K562 (cell line): ENCODE results near the gene VSIG4. TPM values are rescaled to one million over a fixed set of nuclear protein-coding genes. Genes with fewer than 3 reads are reported as not detected.

Experiments used
- CAMTA2 ChIP-seq: fragments of 250-450 bp; sonication (Bioruptor Pico); conservative IDR thresholded peaks from 2 replicates; pipeline ENCODE4 v1.5.1; 2022
- CBX8 ChIP-seq: fragments of 200-600 bp; sonication (generic); IDR thresholded peaks from 2 replicates; pipeline ENCODE4 v1.6.1; 2012; ENCODE audit warnings: borderline replicate concordance, mixed run types, low read depth, mild to moderate bottlenecking, moderate library complexity, mixed read lengths, low read length, control low read depth, inconsistent platforms; ENCODE audit not compliant: poor library complexity, severe bottlenecking; ENCODE audit errors: extremely low read depth
- CCNT2 ChIP-seq: IDR thresholded peaks from 2 replicates; pipeline ENCODE4 v1.6.1; 2011; ENCODE audit warnings: borderline replicate concordance, low read depth, mild to moderate bottlenecking, moderate library complexity, mixed read lengths, low read length; ENCODE audit not compliant: insufficient read length; ENCODE audit errors: extremely low read depth
- ELK1 ChIP-seq: sonication (generic); formaldehyde crosslinking; IDR thresholded peaks from 2 replicates; pipeline ENCODE4 v1.8.1; 2022; ENCODE audit warnings: missing genetic modification reagents
- EP400 ChIP-seq: fragments of 450-650 bp; IDR thresholded peaks from 2 replicates; pipeline ENCODE4 v1.6.1; 2017; ENCODE audit warnings: antibody characterized with exemption, mild to moderate bottlenecking, moderate library complexity
- GTF2A2 ChIP-seq: IDR thresholded peaks from 2 replicates; pipeline ENCODE4 v1.6.1; 2016; ENCODE audit warnings: mild to moderate bottlenecking, missing genetic modification characterization, missing compliant biosample characterization
- HCFC1 ChIP-seq: IDR thresholded peaks from 2 replicates; pipeline ENCODE4 v1.6.1; 2012; ENCODE audit warnings: low read depth, low read length, improper control_type of control experiment
- HMGXB4 ChIP-seq: sonication (generic); formaldehyde crosslinking; IDR thresholded peaks from 2 replicates; pipeline ENCODE4 v1.8.1; 2023; ENCODE audit warnings: mild to moderate bottlenecking, missing genetic modification reagents
- RAD51 ChIP-seq: fragments of 450-650 bp; IDR thresholded peaks from 2 replicates; pipeline ENCODE4 v1.7.1; 2016; ENCODE audit warnings: low read depth, mild to moderate bottlenecking, borderline replicate concordance
- RHOXF2B ChIP-seq: fragments of 250-450 bp; sonication (Bioruptor Pico); conservative IDR thresholded peaks from 2 replicates; pipeline ENCODE4 v1.5.1; 2021
- SIN3B ChIP-seq: fragments of 450-650 bp; IDR thresholded peaks from 2 replicates; pipeline ENCODE4 v1.6.1; 2017; ENCODE audit warnings: low read depth, mild to moderate bottlenecking, moderate library complexity
- SIX5 ChIP-seq, 2 experiments: IDR thresholded peaks; 2 replicates each; pipeline ENCODE4 v1.6.1; 2011; ENCODE audit warnings: low read length in 2 of 2, borderline replicate concordance in 1 of 2, low read depth in 1 of 2, mild to moderate bottlenecking in 1 of 2, moderate library complexity in 1 of 2; ENCODE audit not compliant: insufficient read depth in 1 of 2
- SPI1 ChIP-seq: IDR thresholded peaks from 2 replicates; pipeline ENCODE4 v1.6.1; 2011; ENCODE audit warnings: low read depth, low read length, control low read depth, borderline replicate concordance
- TARDBP ChIP-seq: fragments of 450-650 bp; IDR thresholded peaks from 2 replicates; pipeline ENCODE4 v1.6.1; 2016
- TFAP4 ChIP-seq: sonication (generic); formaldehyde crosslinking; IDR thresholded peaks from 2 replicates; pipeline ENCODE4 v1.8.0; 2022; ENCODE audit warnings: missing genetic modification reagents, mild to moderate bottlenecking, moderate library complexity, borderline replicate concordance
- ZBTB12 ChIP-seq: fragments of 250-450 bp; sonication (Bioruptor Pico); IDR thresholded peaks from 2 replicates; pipeline ENCODE4 v1.4.0; 2020
- ZFX ChIP-seq: sonication (generic); formaldehyde crosslinking; IDR thresholded peaks from 2 replicates; pipeline ENCODE4 v1.8.0; 2022; ENCODE audit warnings: mild to moderate bottlenecking, missing genetic modification reagents, moderate library complexity
- ZNF121 ChIP-seq: sonication (generic); formaldehyde crosslinking; conservative IDR thresholded peaks from 2 replicates; pipeline ENCODE4 v1.8.0; 2022; ENCODE audit warnings: missing genetic modification reagents
- polyA plus RNA-seq, 8 experiments: library from polyadenylated mRNA; depleted of rRNA in 4 of 8; stranded (reverse) in 5 of 8; unstranded in 3 of 8; fragments of >200 nt; fragmentation: Nextera tagmentation in 2 of 8; fragmentation: Illumina TruSeq in 1 of 8; extraction: Ambion mirVana in 2 of 8; extraction: Trizol in 1 of 8; gene quantifications; 2 replicates each; pipeline versions ENCODE4 v1.2.1 to v1.2.3, GENCODE V29; 2011 to 2014; ENCODE audit warnings: inconsistent platforms in 1 of 8, missing spikeins in 1 of 8
- total RNA-seq, 7 experiments: library from RNA; depleted of rRNA in 6 of 7; stranded (reverse); fragments of >200 nt in 6 of 7; fragmentation: Illumina TruSeq in 2 of 7; extraction: Trizol in 2 of 7; gene quantifications; 2 replicates each; pipeline versions ENCODE4 v1.2.1 to v1.2.3, GENCODE V29; 2011 to 2021; ENCODE audit warnings: low replicate concordance in 1 of 7
- TF ChIP-seq, protein P1 (sequence below): fragments of 450-650 bp; formaldehyde crosslinking; IDR thresholded peaks from 2 replicates; pipeline ENCODE4 v1.4.0; 2020; ENCODE audit warnings: mild to moderate bottlenecking
- TF ChIP-seq, protein P2 (sequence below): fragments of 450-650 bp; formaldehyde crosslinking; IDR thresholded peaks from 2 replicates; pipeline ENCODE4 v1.4.0; 2020; ENCODE audit warnings: mild to moderate bottlenecking, moderate library complexity

The VSIG4 gene
- total and polyA plus RNA-seq, 9 of the 15 experiments (the other 6 are each of a cell fraction or from before 2014, with no cell fraction given): 0.22 to 1.6 (median 0.46) TPM; not detected in 1

DNA sequence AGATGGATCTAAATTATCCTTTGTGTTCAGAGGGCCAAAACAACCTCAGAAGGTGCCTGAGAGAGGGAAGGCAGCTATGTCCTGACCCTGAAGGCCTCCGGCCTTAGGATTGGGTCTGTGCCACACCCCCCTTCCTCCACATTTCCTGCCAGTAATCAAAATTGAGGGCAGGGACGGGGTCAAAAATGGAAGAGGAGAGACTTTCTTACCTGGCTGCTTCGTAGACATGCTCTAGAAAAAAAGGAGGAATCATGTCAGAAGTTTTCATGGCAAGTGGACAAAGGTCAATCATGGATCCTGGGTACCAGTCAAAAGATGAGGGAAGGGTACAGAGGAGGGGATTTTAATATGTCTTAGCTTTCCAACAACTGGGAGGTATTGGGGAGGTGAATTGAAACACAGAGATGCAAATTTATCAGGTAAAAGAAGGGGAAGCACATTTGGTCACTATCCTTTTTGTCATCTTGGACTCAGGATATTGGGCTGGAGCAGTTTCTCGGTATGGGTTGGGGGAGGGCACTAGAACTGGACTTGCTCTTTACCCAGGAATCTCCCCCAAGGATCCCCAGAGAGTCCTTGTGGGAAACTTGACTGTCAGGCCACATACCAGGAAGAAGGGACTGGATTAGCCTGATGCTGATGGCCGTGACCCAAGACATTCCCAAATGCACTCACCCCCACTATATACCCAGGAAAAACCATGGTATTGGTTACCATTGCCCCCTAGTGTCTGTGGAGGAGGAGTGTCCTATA is 17.1 kb downstream of the VSIG4 start (continued):
- TF ChIP-seq EP400: no peak
- TF ChIP-seq SIX5 (IDR thresholded peaks at IDR 0.05; ENCODE audit: borderline replicate concordance in 1 of 2, insufficient read depth in 1 of 2, low read depth in 1 of 2, low read length in 2 of 2): no peak
- no peak for TF ChIP-seq SIN3B
- TF ChIP-seq RAD51: no peak
- no peak for TF ChIP-seq ZNF121 (CRISPR knock-in tag)
- no peak for TF ChIP-seq RHOXF2B (CRISPR knock-in tag)
- TF ChIP-seq CAMTA2 (CRISPR knock-in tag): no peak
- TF ChIP-seq, protein P1, sequence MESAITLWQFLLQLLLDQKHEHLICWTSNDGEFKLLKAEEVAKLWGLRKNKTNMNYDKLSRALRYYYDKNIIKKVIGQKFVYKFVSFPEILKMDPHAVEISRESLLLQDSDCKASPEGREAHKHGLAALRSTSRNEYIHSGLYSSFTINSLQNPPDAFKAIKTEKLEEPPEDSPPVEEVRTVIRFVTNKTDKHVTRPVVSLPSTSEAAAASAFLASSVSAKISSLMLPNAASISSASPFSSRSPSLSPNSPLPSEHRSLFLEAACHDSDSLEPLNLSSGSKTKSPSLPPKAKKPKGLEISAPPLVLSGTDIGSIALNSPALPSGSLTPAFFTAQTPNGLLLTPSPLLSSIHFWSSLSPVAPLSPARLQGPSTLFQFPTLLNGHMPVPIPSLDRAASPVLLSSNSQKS (CRISPR knock-in tag): no peak
- no peak for TF ChIP-seq CBX8
- TF ChIP-seq ZFX (CRISPR knock-in tag): no peak
- TF ChIP-seq SPI1: no peak
- no peak for TF ChIP-seq CCNT2
- no peak for TF ChIP-seq HCFC1
- no peak for TF ChIP-seq ELK1
- no peak for TF ChIP-seq HMGXB4 (CRISPR knock-in tag)
- TF ChIP-seq TARDBP: no peak
- no peak for TF ChIP-seq GTF2A2 (tag)
- TF ChIP-seq ZBTB12 (CRISPR knock-in tag): no peak
- TF ChIP-seq, protein P2, sequence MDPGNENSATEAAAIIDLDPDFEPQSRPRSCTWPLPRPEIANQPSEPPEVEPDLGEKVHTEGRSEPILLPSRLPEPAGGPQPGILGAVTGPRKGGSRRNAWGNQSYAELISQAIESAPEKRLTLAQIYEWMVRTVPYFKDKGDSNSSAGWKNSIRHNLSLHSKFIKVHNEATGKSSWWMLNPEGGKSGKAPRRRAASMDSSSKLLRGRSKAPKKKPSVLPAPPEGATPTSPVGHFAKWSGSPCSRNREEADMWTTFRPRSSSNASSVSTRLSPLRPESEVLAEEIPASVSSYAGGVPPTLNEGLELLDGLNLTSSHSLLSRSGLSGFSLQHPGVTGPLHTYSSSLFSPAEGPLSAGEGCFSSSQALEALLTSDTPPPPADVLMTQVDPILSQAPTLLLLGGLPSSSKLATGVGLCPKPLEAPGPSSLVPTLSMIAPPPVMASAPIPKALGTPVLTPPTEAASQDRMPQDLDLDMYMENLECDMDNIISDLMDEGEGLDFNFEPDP (CRISPR knock-in tag): no peak; the same call in 1 of the 2 replicates
- TF ChIP-seq TFAP4 (CRISPR knock-in tag): no peak
